Measurements from ENCODE around the gene IGLL1.
"Not testable (repeated sequence)": the region's sequence is repeated elsewhere in the genome, so short reads cannot be mapped to it uniquely, and the experiment has no call there.

The IGLL1 gene

DNA sequence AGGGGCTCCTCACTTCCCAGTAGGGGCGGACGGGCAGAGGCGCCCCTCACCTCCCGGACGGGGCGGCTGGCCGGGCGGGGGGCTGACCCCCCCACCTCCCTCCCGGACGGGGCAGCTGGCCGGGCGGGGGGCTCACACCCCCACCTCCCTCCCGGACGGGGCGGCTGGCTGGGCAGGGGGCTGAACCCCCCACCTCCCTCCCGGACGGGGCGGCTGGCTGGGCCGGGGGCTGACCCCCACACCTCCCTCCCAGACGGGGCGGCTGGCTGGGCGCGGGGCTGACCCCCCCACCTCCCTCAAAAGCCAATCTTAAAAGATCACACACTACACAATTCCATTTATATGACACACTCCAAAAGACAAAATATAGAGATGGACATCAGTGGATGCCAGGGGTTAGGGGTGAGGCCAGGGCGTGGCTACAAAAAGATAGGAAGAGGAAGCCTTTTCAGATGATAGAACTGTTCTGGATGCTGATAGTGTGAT is 19.0 kb downstream of the IGLL1 start:
- DNase-seq = not testable (repeated sequence)

DNA sequence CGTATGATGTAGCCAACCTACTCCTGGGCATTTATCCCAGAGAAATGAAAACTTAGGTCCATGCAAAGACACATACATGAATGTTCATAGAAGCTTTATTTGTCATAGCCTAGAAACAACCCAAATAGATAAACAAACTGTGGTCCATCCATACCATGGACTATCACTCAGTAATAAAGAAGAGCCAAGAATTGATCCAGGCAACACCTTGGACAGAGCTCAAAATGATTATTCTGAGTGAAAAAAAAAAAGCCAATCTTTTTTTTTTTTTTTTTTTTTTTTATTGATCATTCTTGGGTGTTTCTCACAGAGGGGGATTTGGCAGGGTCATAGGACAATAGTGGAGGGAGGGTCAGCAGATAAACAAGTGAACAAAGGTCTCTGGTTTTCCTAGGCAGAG is 19.9 kb downstream of the IGLL1 start:
- DNase-seq = not testable (repeated sequence)

DNA sequence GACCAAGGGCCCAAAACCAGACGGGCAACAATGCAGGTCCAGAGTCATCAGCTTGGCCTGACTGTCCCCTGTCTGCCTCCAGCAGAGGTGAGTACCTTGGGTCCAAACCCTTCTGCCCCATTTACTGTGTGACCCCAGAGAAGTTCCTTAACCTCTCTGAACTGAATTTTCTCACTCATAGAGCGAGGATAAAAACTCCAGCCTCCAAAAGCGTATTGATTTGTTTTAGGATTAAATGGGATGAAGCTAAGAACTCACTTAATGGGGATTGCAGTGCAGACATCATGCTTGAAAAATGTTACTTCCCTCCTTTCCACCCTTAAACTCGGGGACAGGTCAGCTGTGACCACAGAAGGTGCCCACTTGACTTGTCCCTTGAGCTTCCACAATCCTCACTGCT is 22.6 kb downstream of the IGLL1 start:
- DNase-seq = no peak

DNA sequence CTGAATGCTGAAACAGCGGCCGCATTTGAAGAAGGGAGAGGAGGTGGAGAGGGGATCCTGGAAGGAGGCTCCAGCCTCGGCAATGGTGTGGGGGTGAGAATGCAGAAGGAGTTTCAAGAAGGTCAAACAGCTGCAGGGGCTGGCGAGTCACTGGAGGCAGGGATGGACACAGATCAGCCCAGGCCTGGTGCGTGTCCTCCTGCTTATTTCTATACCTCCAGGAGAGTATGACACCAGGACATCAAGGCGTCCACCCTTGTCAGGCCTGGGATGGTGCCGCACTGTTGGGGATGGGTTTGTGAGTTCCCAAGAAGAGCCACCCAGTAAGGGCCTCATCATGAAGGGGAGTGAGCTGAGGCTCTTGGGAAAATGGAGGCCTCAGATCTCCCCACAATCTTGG is 23.1 kb downstream of the IGLL1 start:
- DNase-seq = no peak

DNA sequence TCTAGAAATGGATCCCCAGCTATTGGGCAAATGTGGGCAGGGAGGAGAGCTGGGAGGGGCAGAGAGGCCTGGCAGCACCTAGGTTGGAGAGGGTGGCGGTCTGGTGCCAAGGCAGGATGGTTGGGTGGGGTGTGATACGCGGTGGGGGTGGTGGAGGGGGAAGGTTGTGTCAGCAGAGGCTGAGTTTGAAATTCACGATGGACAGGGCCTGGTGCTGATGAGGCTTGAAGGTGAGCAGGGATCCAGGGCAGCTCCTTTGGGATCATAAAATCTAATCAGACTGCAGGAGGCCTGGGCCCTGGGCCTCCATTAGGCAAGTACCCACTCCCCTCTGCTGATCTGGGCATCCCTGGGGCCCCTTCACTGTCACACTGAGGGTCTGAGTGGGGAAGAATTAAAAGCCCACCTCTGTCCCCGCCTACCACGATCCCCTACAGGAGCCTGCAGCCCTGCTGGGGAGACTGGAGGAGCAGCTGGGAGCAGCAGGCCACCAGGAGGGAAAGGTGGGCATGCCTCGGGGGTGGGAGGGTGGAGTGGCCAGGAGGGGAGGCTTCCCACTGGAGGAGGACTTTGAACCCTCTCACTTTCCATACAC is 24.0 kb downstream of the IGLL1 start:
- no peak for DNase-seq

DNA sequence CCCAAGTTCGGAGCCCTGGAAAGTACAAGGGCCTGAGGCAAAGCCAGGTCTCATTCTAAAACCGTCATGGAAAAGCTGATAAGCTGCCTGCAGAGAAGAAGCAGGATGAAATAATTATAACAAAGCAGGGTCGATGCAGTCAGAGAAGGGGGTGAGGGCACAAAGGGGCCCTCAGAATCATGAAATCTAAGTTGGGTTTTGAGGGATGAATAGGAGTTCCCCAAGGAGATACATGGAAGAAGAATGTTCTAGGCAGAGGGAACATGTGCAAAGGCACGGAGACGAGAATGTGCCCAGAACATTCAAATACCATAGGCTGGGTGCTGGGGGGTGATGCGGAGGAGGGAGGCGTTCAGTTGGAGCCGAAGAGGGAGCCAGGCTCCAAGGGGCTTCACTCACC is 25.0 kb downstream of the IGLL1 start:
- no peak for DNase-seq

DNA sequence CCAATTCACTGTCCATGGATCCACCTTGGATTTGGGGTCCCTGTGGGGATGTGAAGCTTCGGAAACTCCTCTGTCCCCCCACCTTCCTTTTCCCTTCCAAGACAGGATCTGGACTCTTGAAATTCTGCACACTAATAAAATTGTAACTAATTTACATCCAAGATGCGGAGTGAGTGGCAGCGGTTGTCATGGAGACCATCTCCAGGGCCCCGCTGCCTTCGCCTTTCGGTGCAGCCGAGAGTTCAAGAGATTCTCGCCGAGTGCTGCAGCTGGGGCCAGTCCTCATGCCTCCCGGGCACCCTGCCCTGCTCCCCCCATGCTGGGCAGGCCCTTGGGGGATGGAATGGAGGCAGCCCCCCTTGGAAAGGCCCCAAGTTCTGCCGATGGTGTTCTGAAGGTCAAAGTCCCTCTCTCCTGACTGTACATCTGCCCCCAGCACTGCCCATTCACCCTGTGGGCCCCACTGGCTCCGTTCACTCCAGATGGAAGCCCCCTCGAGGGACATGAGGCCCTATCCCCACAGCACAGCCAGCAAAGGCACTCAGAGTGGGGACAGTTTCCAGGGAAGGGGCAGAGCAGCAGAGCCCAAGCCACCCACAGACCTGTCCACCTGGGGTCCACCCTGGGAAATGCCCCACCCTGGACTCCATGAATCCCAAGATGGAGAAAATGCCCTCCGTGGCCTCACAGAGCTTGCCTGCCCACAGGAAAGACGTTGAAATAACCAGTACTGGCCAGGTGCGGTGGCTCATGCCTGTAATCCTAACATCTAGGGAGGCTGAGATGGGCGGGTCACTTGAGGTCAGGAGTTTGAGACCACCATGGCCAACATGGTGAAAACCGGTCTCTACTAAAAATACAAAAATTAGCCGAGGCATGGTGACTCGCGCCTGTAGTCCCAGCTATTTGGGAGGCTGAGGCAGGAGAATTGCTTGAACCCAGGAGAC is 25.9 kb downstream of the IGLL1 start:
- DNase-seq = no peak

DNA sequence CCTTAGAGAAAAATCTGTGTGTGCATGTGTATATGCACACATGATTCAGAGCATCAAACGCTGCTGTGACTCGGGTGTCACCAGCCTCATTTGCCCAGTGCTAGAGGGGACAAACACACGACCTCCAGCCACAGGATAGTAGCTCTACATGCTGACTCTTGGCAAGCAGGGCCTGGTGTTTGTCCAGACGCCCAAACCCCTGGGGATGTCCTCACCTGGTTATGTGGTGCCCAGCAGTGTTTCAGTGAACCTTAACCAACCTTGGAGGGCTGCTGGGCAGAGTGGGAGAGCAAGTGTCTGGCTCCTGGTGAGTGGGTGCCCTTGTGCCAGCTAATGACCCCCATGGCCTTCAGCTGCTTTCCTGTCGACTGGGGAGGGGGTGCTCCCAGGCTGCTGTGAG is 26.7 kb downstream of the IGLL1 start:
- DNase-seq = no peak

DNA sequence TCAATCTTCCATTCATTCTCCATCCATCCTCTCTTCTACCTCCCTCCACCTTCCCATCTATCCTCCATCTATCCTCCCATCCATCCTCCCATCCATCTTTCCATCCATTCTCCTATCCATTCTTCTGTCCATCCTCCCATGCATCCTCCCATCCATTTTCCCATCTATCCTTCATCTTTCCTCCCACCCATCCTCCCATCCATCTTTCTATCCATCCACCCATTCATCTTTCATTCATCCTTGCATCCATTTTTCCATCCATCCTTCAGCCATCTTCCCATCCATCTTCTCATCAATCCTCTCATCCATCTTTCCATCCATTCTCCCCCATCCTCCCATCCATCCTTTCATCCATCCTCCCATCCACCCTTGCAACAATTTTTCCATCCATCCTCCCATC is 27.5 kb downstream of the IGLL1 start:
- no peak for DNase-seq

DNA sequence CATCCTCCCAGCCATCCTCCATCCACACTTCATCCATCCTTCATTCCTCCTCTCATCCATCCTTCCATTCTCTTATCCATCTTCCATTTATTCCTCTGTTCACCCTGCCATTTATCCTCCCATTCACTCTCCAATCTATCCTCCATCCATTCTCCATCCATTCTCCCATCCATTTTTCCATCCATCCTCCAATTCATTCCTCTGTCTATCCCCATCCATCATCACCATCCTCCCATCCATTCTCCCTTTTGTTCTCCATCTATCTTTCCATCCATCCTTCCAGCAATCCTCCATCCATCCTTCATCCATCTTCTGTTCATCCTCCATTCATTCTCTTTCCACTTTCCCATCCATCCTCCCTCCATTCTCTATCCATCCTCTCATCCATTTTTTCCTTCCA is 28.7 kb downstream of the IGLL1 start:
- DNase-seq = no peak

DNA sequence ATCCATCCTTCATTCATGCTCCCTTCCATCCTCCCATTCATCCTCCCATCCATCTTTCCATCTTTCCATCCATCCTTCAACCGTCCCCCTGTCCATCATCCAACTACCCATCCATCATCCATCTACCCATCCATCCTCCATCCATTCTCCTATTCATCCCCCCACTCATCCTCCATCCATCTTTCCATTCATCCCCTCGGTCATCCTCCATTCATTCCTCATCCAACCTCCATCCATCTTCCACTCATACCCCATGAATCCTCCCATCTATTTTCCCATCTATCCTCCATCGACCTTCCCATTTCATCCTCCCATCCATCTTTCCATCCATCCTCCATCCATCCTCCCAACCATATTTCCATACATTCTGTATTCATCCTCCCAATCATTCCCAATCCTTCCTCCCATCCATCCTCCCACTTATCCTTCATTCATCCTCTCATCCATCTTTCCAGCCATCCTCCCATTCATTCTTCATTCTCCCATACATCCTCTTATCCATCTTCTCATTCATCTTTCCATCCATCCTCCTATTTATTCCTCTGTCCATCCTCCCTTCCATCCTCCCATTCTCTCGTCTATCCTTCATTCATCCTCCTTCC is 29.9 kb downstream of the IGLL1 start:
- no peak for DNase-seq

DNA sequence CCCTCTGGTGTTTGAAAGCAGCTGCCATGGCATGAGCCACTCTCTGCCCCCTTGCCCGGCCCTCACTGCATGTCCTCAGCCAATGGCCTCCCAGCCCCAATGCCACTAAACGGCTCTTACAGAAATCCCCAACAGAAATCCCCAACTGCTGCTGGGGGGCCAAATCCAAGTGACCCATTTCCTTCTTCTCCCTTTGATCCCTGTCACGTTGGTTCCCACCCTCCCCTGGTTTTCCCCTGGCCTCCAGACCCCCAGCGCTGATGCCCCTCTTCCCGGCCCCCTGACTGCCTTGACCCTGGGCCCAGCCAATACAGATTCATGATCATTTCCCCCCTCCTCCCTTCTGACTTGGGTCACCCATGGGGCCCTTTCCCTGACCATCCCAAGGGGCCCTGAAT is 30.9 kb downstream of the IGLL1 start:
- no peak for DNase-seq

DNA sequence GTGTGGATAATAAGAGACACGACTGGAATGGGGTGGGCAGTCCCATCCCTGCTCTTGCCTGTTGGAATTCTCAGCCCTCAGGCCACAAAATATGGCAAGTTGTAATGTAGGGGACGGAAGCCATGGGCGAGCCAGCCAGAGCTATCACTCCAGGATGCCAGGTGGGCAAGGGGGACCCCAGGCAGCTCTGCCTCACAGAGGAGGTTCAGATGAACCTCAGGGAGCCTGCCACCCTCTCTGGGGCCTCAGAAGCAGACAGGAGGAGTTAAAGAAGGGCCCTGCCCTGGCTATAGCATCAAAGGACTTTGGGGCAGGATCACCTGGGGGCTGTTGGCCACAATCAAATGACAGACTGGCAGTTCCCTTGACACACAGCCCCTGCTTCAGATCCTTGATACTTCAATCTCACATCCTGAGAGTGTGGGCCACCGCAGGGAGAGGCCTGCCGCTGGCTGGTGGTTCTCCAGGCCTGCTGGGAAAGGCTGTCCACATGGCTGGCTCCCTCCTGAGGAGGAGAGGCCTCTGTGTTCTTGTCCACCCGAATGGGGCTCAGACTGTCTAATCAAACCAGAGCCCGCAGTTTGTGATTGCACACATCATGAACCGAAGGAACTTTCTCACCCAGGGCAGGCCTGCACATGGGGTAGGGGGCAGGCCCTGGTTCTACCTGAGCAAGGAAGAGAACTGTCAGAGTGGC is 31.4 kb downstream of the IGLL1 start:
- DNase-seq = no peak

DNA sequence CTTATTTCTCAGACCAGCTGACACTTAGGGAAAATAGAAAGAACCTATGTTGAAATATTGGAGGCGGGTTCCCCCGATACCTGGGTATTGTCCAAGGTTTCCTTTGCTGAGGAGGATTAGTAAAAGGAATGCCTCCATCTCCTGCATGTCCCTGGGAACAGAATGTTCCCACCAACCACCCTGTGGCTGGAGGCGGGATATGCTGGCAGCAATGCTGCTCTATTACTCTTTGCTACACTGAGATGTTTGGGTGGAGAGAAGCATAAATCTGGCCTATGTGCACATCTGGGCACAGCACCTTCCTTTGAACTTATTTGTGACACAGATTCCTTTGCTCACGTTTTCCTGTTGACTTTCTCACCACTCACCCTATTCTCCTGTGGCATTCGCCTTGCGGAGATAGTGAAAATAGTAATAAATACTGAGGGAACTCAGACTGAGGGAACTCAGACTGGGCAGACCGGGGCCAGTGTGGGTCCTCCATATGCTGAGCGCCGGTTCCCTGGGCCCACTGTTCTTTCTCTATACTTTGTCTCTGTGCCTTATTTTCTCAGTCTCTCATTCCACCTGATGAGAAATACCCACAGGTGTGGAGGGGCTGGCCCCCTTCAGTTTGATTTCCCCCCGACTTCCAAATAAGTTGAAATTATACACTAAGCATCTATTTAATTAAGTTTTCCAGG is 32.1 kb downstream of the IGLL1 start:
- DNase-seq = no peak

DNA sequence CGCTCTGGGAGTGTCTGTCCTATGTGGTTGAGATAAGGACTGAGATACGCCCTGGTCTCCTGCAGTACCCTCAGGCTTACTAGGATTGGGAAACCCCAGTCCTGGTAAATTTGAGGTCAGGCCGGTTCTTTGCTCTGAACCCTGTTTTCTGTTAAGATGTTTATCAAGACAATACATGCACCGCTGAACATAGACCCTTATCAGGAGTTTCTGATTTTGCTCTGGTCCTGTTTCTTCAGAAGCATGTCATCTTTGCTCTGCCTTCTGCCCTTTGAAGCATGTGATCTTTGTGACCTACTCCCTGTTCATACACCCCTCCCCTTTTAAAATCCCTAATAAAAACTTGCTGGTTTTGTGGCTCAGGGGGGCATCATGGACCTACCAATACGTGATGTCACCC is 32.7 kb downstream of the IGLL1 start:
- not testable (repeated sequence) for DNase-seq

DNA sequence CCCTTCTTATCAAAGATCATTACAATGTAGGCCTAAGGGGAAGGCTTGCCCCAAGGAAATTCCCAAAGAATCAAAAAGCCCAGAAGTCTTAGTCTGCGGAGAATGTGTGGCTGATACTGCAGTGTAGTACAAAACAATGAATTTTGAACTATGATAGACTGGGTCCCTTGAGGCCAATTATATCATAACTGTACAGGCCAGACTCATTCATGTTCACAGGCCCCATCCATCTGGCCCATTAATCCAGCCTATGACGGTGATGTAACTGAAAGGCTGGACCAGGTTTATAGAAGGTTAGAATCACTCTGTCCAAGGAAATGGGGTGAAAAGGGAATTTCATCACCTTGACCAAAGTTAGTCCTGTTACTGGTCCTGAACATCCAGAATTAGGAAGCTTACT is 35.2 kb downstream of the IGLL1 start:
- no peak for DNase-seq

DNA sequence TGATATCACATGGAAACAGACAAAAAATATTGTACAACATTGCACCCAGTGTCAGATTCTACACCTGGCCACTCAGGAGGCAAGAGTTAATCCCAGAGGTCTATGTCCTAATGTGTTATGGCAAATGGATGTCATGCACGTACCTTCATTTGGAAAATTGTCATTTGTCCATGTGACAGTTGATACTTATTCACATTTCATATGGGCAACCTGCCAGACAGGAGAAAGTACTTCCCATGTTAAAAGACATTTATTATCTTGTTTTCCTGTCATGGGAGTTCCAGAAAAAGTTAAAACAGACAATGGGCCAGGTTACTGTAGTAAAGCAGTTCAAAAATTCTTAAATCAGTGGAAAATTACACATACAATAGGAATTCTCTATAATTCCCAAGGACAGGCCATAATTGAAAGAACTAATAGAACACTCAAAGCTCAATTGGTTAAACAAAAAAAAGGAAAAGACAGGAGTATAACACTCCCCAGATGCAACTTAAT is 36.5 kb downstream of the IGLL1 start:
- DNase-seq = not testable (repeated sequence)

DNA sequence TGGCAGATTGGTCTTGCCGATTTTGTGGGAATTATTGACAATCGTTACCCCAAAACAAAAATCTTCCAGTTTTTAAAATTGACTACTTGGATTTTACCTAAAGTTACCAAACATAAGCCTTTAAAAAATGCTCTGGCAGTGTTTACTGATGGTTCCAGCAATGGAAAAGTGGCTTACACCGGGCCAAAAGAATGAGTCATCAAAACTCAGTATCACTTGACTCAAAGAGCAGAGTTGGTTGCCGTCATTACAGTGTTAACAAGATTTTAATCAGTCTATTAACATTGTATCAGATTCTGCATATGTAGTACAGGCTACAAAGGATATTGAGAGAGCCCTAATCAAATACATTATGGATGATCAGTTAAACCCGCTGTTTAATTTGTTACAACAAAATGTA is 37.2 kb downstream of the IGLL1 start:
- DNase-seq = no peak

DNA sequence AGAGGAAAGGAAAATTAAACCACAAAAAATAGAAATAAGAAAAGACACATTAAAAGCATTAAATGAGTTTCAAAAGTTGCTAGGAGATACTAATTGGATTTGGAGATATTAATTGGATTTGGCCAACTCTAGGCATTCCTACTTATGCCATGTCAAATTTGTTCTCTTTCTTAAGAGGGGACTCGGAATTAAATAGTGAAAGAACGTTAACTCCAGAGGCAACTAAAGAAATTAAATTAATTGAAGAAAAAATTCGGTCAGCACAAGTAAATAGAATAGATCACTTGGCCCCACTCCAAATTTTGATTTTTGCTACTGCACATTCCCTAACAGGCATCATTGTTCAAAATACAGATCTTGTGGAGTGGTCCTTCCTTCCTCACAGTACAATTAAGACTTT is 37.7 kb downstream of the IGLL1 start:
- not testable (repeated sequence) for DNase-seq

DNA sequence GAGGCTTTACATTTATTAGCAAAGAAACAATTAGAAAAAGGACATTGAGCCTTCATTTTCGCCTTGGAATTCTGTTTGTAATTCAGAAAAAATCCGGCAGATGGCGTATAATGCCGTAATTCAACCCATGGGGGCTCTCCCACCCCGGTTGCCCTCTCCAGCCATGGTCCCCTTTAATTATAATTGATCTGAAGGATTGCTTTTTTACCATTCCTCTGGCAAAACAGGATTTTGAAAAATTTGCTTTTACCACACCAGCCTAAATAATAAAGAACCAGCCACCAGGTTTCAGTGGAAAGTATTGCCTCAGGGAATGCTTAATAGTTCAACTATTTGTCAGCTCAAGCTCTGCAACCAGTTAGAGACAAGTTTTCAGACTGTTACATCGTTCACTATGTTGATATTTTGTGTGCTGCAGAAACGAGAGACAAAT is 38.2 kb downstream of the IGLL1 start:
- not testable (repeated sequence) for DNase-seq

DNA sequence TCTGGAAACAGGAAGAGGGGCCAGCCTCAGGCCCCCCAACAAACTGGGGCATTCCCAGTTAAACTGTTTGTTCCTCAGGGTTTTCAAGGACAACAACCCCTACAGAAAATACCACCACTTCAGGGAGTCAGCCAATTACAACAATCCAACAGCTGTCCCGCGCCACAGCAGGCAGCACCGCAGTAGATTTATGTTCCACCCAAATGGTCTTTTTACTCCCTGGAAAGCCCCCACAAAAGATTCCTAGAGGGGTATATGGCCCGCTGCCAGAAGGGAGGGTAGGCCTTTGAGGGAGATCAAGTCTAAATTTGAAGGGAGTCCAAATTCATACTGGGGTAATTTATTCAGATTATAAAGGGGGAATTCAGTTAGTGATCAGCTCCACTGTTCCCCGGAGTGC is 39.3 kb downstream of the IGLL1 start:
- DNase-seq = not testable (repeated sequence)

DNA sequence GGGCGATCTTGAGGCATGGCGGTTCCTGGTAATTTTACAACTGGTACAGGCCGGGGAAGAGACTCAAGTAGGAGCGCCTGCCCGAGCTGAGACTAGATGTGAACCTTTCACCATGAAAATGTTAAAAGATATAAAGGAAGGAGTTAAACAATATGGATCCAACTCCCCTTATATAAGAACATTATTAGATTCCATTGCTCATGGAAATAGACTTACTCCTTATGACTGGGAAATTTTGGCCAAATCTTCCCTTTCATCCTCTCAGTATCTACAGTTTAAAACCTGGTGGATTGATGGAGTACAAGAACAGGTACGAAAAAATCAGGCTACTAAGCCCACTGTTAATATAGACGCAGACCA is 40.3 kb downstream of the IGLL1 start:
- not testable (repeated sequence) for DNase-seq

All from NCI-H748 treated with DMSO at 0.1 percent for 48 hours (cell line).